ENCODE data around the gene TMEM163.

DNA sequence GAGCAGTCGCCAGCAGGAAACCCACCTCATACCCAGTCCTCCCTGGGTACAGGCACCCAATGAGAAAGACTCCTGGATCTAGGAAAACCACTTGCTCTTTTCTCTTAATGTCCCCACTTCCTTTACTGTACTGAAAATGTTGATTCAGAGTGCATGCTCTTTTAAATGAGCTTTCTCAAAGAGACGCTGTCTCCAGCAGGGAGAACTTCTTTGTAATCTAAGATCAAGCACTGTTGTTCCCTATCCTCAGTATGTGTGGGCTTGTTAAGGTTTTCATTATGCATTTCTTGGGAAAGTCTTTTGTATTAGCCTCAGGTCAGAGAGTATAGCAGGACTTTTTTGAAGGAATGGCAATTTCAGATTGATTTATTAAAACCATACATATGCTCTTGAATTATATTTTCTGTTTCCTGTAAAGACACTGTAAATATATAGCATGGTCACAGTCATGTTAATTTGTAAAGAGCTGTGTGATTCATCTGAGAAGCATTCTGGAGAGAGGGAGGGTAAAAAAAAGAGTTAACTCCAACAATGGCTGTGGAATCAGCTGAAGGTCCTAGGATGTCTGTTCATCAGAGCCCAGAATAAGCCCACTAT, 286.9 kb downstream of the TMEM163 start:
- TF ChIP-seq, protein P1, sequence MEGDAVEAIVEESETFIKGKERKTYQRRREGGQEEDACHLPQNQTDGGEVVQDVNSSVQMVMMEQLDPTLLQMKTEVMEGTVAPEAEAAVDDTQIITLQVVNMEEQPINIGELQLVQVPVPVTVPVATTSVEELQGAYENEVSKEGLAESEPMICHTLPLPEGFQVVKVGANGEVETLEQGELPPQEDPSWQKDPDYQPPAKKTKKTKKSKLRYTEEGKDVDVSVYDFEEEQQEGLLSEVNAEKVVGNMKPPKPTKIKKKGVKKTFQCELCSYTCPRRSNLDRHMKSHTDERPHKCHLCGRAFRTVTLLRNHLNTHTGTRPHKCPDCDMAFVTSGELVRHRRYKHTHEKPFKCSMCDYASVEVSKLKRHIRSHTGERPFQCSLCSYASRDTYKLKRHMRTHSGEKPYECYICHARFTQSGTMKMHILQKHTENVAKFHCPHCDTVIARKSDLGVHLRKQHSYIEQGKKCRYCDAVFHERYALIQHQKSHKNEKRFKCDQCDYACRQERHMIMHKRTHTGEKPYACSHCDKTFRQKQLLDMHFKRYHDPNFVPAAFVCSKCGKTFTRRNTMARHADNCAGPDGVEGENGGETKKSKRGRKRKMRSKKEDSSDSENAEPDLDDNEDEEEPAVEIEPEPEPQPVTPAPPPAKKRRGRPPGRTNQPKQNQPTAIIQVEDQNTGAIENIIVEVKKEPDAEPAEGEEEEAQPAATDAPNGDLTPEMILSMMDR (conservative IDR thresholded peaks at IDR 0.05; ENCODE audit: low read length) = no peak
- TF ChIP-seq EZH2phosphoT487 (IDR thresholded peaks at IDR 0.05; ENCODE audit: borderline replicate concordance, low read depth, low read length) = no peak

All from OCI-LY7 (cell line).